GM18909 (cell line): ENCODE results near the gene PARK7.

Experiments
- ATAC-seq: cut with Tn5 transposase; IDR thresholded peaks from one replicate; pipeline ENCODE4 v1.9.1; 2021; ENCODE audit warnings: mild to moderate bottlenecking; ENCODE audit not compliant: unreplicated experiment, poor library complexity

Gene PARK7

DNA sequence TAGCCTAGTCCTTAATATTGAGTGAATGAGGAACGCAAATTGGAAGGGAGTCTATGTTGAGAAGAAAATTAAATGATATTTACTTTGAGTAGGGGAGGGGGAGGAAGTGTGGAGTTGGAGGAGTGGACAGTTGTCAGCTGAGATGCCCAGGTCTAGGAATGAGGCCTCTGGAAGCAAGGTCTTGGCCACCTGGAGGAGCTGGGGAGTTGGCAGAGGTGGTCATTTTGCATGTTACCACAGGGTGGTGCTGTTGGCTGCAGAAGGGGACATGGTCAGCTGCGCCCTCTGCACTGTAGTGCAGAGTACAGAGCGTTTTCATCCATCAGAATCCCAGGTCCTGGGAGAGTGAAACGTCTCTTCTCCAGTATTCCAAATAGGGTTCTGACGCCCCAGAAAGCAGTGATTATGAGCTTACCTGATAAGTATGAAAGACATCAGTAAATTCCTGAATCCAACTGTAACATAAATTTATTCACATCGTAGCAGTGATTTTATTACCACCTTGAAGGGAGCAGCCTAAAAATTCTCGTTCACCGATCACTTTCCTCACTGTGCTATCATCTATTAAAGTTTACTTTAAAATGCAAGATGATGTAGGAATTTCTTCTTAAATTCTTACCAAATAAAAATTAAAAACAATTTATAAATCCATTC is 13.8 kb downstream of the PARK7 start:
- peak; percentile 43 for ATAC-seq

DNA sequence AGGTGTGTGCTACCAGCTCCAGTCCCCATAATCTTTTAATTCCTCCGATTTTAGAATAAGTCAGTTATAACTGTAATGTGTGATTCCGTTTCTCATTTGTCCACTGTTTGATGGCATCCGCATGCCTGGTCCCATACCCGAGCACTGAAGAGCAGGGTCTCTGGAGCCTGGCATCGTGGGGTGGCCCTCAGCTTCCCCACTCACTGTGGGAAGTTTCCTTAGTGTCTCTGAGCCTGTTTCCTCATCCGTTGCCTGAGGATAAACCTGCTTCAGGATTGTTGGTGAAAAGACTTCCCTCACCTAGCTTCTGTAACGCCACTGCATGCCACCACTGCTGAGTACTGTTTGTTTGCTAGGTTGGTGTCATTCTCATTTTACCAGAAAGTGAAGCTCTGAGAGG is 19.5 kb downstream of the PARK7 start:
- no peak for ATAC-seq

DNA sequence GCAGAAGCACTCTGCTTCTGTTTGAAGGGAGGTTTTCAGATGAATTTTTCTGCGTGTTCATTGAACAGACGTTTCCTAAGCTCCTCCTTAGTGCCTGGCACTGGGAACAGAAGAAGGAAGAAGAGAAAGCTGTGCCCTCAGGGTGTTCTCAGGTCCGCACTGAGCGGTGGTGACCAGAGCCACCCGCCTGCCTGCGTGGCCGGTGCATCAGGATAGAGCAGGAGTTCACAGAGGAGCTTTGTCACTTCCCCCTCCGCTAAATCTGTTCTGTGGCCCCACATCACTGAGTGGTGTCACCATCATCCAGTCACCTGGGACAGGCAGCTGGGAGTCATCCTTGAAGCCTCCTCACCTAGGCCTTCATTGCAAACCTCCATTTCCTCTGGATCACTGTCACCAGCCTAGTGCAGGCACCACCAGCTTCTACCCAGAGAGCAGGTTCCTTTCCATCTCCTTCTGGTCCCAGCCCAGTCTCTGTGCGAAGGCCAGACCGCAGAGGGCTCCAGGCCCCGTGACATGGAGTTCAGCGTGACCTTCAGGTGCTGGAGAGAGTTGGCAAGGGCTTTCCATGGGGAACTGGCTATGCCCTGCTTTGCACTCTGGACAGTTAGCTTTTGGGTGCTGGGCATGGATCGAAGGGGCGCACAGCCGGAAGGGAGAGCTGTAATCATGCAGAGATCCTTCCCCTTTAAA is 21.7 kb downstream of the PARK7 start:
- ATAC-seq: no peak

DNA sequence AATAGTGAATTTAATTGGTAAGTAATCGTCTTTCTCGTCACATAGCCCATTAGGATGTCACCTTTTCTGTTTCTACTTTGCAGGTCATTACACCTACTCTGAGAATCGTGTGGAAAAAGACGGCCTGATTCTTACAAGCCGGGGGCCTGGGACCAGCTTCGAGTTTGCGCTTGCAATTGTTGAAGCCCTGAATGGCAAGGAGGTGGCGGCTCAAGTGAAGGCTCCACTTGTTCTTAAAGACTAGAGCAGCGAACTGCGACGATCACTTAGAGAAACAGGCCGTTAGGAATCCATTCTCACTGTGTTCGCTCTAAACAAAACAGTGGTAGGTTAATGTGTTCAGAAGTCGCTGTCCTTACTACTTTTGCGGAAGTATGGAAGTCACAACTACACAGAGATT is 23.3 kb downstream of the PARK7 start:
- no peak for ATAC-seq

DNA sequence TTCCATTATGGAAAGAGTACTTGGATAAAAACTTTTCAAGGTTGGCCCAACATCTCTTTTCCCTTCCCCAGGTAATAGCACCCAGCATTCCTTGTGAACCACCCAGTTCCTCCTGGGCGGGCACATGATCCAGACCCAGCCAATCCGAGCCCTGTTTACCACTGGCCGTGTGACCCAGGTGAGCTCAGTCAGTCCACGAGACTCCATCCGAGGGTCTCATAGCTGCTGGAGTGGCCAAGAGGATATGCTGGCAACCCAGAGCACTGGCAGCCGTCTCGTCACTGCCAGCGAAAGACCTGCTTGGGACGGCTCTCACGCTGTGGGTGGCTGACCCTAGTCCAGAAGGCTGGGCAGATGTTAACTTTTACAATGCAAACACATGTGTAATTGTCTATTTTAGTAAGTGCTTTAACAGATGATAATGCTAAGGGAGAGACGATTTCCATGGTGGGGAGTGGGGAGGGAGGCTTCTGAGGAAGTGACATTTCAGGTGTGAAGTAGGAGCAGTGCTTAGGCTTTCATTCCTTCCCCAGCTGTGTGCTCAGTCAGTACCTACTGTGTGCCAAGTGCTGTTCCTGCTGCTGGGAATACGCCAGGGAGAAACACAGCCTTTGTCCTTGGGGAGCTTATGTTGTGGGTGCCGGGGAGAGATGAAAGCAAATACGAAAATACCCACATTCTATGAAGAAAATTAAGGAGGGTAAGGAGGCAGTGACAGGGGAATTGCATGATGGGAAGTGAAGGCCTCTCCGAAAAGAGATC is 24.5 kb downstream of the PARK7 start:
- no peak for ATAC-seq

DNA sequence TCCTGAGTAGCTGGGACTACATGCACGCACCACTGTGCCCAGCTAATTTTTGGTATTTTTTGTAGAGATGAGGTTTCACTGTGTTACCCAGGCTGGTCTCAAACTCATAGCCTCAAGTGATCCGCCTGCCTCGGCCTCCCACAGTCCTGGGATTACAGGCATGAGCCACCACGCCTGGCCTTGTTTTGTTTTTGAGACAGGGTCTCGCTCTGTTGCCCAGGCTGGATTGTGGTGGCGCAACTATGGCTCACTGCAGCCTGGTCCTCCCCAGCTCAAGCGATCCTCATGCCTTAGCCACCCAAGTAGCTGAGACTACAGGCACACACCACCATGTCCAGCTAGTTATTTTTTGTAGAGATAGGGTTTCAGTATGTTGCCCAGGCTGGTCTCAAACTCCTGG is 26.0 kb downstream of the PARK7 start:
- ATAC-seq: no peak

DNA sequence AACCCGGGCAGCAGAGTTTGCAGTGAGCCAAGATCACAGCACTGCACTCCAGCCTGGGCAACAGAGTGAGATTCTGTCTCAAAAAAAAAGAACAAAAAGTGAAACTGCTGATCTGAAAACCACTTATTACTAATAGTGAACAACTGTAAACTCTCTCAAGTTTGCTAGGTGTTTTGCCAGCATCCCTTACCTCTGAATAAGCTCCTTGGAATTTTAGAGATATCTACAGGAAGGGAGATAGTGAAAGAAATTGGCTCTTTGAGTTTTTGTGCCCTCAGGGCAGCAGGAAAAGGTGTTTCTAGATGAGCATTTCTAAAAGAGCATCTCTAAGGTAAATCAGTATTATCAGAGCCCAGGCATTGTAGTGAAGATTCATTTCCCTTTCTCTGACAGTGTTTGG is 27.1 kb downstream of the PARK7 start:
- no peak for ATAC-seq

DNA sequence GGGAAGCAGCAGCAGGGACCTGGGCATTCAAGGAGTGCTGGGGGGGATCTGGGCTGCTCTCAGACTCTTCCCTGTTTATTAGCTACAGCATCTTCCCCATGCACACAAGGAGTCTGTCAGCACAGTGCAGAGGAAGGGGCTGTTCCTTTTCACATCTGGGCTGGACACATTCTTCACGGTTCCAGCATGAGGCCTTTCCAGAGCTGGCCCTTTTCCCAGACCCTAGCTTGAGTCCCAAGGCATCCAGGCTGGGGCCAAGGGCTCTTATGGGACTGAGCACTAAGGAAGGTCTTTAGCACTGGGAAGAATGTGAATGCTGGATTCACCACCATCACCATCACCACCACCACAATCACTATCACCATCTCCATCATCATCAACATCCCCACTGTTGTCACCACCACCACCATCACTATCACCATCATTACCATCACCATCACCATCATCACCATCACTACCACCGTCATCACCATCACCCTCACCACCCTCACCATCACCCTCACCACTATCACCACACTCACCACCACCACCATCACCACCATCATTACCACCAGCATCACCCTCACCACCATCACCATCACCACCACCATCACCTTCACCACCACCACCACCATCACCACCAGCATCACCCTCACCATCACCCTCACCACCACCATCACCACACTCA is 28.4 kb downstream of the PARK7 start:
- ATAC-seq: no peak

DNA sequence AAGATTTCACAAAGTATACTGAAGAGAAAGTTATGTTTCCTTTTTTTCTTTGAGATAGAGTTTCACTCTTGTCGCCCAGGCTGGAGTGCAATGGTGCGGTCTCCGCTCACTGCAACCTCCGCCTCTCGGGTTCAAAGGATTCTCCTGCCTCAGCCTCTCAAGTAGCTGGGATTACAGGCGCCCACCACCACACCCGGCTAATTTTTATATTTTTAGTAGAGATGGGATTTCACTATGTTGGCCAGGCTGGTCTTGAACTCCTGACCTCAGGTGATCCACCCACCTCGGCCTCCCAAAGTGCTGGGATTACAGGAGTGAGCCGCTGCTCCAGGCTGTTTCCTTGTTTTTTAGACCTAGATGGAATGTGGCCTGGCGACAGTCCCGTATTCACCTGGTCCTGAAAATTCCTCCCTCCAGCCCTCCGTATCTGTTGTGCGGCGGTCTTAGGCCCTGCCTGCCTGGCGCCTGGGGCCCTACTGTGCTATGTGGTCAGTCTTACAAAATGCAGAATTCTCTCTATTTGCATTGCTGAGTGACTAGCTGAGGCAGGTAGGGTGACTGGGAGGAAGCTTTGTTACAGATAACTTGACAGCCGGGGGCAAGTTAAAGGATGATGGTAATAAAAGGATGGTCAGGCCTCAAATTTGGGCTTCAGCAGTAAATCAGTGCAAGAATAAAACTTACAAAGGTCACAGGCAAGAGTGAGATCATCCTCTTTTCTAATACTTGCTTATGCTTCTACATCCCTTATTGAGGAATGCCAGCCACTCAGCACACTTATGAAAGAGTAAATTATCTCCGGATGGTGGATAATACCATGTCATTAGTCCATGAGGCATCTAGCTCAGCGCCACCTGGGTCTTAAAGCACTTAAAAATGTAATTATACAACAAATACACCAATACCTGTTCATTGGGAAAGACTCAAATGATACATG is 30.3 kb downstream of the PARK7 start:
- no peak for ATAC-seq

DNA sequence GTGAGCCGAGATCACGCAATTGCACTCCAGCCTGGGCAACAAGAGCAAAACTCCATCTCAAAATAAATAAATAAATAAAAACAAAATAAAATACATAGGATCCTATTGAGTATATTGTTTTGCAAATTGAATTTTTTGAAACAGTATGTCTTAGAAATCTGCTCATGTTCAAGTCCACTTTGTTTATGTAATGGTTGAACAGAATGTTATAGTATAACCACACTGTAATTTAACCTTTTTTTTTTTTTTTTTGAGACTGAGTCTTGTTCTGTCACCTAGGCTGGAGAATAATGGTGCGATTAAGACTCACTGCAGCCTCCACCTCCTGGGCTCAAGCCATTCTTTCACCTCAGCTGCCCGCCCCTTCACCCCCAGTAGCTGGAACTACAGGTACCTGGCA is 31.4 kb downstream of the PARK7 start:
- ATAC-seq: no peak

DNA sequence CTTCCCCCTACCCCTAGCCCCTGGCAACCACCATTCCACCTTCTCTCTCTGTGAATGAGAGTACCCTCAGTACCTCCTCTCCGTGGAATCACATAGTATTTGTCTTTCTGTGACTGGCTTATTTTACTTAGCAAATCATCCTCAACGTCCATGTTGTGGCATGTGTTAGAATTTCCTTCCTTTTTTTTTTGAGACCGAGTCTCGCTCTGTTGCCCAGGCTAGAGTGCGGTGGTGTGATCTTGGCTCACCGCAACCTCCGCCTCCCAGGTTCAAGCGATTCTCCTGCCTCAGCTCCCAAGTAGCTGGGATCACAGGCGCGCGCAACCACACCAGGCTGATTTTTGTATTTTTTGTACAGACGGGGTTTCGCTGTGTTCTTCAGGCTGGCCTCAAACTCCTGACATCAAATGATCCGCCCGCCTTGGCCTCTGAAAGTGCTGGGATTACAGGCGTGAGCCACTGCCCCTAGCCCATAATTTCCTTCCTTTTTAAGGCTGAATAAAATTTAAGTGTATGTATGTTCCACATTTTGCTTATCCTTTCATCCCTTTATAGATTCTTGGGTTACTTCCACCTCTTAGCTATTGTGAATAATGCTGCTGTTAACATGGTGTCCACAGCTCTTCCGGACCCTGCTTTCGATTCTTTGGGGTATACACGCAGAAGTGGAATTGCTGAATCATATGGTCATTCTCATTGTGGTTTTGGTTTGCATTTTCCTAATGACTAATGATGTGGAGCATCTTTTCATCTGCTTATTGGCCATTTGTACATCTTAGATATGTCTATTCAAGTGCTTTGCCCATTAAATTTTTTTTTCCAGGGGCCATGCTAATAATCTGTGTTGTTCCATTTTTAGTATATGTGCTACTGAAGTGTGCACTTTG is 32.3 kb downstream of the PARK7 start:
- ATAC-seq: peak; percentile 76

DNA sequence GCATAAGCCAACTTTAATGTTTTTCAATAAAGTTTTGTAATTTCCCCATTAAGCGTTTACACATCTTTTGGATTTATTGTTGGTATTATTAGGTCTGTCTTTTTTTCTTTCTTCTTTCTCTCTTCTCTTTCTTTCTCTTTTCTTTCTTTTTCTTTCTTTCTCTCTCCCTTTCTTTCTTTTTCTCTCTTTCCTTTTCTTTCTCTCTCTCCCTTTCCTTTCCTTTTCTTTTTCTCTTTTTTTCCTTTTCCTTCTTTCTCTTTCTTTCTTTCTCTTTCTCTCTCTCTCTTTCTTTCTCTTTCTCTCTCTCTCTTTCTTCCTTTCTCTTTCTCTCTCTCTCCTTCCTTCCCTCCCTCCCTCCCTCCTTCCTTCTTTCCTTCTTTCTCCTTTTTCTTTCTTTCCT is 33.3 kb downstream of the PARK7 start:
- no peak for ATAC-seq

DNA sequence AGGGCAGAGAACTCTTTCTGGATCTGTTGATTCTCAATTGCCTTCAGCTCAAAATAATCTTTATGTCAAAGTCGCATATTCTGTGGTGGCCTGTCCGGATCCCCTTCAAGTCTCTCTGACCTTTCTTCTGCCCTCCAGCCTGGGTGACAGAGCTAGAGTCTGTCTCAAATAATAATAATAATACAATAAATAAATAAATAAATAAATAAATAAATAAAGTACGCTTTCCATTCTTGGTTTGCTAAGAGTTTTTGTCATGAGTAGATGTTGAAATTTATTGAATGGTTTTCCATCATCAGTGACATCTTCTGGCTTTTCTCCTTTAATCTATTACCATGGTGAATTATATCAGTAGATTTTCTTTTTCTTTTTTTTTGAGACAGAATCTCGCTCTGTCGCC is 33.9 kb downstream of the PARK7 start:
- ATAC-seq: no peak

DNA sequence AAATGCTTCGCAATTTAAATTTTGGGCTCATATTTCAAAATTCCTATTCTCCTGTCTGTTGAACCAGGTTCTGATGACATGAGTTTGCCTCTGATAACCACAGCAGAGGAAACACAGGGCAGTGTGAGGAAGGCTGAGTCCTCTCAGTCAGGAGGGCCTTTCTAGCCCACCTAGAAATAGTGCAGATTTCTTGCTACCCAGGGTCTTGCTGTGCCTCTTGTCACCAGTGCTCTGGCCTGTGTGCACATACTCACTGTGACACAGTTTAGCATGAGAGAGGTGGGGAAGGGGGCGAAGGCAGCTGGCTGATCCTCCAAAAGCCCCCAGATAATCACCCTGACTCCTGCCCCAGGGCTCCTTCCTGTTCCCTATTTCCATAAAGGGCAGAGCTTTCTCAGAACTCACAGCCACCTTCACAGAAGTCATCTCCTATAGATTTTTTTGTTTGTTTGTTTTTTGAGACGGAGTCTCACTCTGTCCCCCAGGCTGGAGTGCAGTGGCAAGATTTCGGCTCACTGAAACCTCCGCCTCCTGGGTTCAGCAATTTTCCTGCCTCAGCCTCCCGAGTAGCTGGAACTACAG is 40.9 kb downstream of the PARK7 start:
- ATAC-seq: no peak

DNA sequence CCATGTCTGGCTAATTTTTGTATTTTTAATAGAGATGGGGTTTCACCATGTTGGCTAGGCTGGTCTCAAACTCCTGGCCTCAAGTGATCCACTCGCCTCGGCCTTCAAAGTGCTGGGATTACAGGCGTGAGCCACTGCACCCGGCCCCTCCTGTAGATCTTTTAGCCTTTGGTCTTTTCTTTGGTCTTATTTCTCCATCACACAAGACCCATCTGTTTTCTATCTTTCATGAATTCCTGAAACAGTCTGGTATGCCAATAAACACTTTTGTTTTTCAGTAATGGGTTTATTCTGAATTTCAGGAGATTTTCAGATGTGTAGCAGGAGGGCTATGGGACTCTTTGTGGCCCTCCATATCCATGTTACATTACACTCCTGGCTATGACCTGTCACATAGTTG is 41.4 kb downstream of the PARK7 start:
- ATAC-seq: no peak

DNA sequence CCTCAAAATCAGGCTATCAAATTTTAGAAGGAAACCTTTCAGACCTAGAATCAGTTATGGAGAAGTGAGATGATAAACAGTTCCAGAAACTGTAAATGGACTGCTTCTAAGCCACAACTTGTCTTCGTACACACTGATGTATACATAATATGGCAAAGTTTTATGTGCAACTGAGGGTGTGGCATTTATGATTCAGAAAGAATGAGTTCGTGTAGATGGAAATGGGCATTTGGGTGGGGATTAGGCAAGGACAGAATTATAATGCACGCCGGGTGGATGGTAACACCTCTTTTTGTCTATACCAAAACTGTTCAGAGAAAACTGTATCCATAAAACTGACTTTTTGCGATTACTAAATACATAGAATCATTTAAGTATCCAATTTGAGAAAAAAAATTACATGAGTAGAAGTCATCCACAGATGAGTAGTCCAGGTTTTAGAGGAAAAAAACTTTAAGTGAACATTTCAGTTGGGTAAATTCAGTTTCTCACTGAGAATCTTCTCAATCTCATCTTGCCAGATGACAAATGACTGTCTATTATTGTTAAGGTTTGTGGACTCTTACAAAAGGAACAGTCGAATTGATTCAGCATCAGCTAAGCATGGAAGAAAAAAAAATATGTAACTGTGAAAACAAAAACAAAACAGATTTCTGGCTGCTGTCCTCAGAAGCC is 42.1 kb downstream of the PARK7 start:
- ATAC-seq: no peak

DNA sequence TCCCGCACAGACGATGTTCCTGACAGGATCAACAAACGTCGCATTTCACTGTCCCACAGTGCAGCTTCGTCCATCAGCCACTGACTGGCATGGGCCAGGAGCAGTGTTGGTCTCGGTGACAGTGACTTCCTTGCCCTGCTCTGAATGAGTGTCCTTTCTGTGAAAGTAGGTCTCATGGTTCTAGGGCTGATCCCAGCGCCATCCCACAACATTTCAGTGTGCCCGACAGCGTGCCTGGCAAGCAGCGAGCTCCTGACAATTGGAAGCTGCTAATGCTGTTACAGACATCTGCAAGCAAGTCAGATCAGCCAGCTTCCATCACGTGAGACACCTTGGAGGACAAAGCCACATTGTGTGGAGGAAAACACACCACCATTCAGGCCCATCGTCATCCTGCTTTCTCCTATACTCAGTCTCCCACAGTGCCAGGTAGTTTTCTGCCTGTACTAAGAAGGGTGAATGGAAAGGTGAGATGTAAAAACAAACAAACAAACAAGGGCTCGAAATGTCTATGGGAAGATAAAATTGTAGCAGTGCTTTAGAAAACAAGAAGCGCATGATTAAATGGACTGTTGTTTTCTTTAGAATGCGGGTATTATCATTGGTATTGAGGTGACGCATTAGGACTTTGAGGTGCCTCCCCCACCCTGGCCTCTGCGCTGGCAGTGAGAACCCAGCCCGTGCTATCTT is 42.7 kb downstream of the PARK7 start:
- ATAC-seq: no peak
